Heart right ventricle (tissue), 16 donors: ENCODE results near the gene PSTPIP1. TPM values are rescaled to one million over a fixed set of nuclear protein-coding genes. Genes with fewer than 3 reads are reported as not detected.

Experiments used
- ATAC-seq, 8 donors: fragments of 200-7000 bp; cut with Tn5 transposase; one replicate each; pipeline ENCODE4 v1.9.1; 2020; ENCODE audit warnings: mild to moderate bottlenecking in 8 of 8, moderate library complexity in 8 of 8, moderate number of reproducible peaks in 1 of 8
- DNase-seq, 2 donors: peaks; one replicate each; pipeline ENCODE4 v3.0.0-alpha.2; 2020
- H3K27ac ChIP-seq, 10 donors: fragments of 200-600 bp; sonication (generic) in 2 of 10; one replicate each; pipeline versions ENCODE4 v1.5.0 to v1.8.0; 2020 to 2022; ENCODE audit warnings: mild to moderate bottlenecking in 3 of 10
- H3K27me3 ChIP-seq, 7 donors: fragments of 200-600 bp; one replicate each; pipeline ENCODE4 v1.8.0; 2021 to 2022; ENCODE audit warnings: mild to moderate bottlenecking in 2 of 7
- H3K36me3 ChIP-seq, 9 donors: fragments of 200-600 bp; sonication (generic) in 1 of 9; one replicate each; pipeline versions ENCODE4 v1.5.0 to v1.8.0; 2020 to 2022; ENCODE audit warnings: mild to moderate bottlenecking in 2 of 9
- H3K4me1 ChIP-seq, 9 donors: fragments of 200-600 bp; sonication (generic) in 1 of 9; one replicate each; pipeline versions ENCODE4 v1.5.0 to v1.8.0; 2020 to 2022; ENCODE audit warnings: mild to moderate bottlenecking in 4 of 9
- H3K4me3 ChIP-seq, 10 donors: fragments of 200-600 bp; sonication (generic) in 2 of 10; one replicate each; pipeline versions ENCODE4 v1.5.0 to v1.8.0; 2020 to 2022; ENCODE audit warnings: mild to moderate bottlenecking in 7 of 10, moderate library complexity in 2 of 10
- H3K9me3 ChIP-seq, 11 donors: fragments of 200-600 bp in 10 of 11; sonication (generic) in 2 of 11; one replicate each; pipeline versions ENCODE4 v1.5.0 to v1.8.0; 2013 to 2022; ENCODE audit warnings: mild to moderate bottlenecking in 2 of 11, control low read depth in 1 of 11, moderate library complexity in 1 of 11
- WGBS, 2 donors: extraction: QIAGEN DNeasy Blood & Tissue Kit; methylation state at CpG; one replicate each; pipeline ENCODE4 v1.1.7; 2013; ENCODE audit warnings: inconsistent platforms in 1 of 2; 5-methylcytosine and 5-hydroxymethylcytosine counted together
- intact Hi-C, 10 donors: fragments of 100-400 bp; cut with DNase I; formaldehyde crosslinking; loops; one replicate each; pipeline versions ENCODE4 v1.11.1 to v1.14.2; 2022
- polyA plus RNA-seq, 2 donors: library from polyadenylated mRNA; stranded (reverse); fragments of 200-250 nt; gene quantifications; one replicate each; pipeline ENCODE4 v1.2.3, GENCODE V29; 2013
- total RNA-seq, 10 donors: library from RNA; stranded (reverse); fragmentation: NEBNext Ultra II Directional in 3 of 10; extraction: Animal tissue kit (Norgen Biotek cat#: 25700) in 3 of 10; gene quantifications; one replicate each; pipeline versions ENCODE4 v1.2.1 to v1.2.4, GENCODE V29; 2021 to 2023
- TF ChIP-seq, protein P1 (sequence below), 9 donors: fragments of 200-600 bp; sonication (generic) in 2 of 9; IDR thresholded peaks; one replicate each; pipeline versions ENCODE4 v1.5.0 to v1.8.0; 2021 to 2022; ENCODE audit warnings: antibody characterized with exemption in 9 of 9, mild to moderate bottlenecking in 5 of 9, moderate library complexity in 1 of 9
- donor health status: Arrhythmogenic right ventricular cardiomyopathy.
- donor health status: ischemic (EF 13 %, LVEDD 7.1; RV severe dilation, severe dysfunction).
- donor health status: healthy with polysubstance abuse.
- donor health status: DM: no; HTN: yes; CAD: no.
- donor health status: DM: no; HTN: no; CAD: no.
- donor health status: ischemic (EF 25% LVEDD 6.9; RV normal size, moderate dysfunction).
- donor health status: ischemic (EF 25% LVEDD 5.7; RV mildly dilated, moderate dysfunction).
- donor health status: healthy.
- donor health status: DM: yes; HTN: yes; CAD: no.
- donor health status: Ischemic cardiomyopathy.
- donor health status: ischemic (EF 35%, LVEDD 5.7; RV mildly dilated, moderate dysfunction).
- donor health status: nonischemic (EF 11% LVEDD 7.7; RV severe dilation, severe dysfunction).
- donor health status: DM: yes; HTN: yes; CAD: no.
- donor health status: PGD.
- donor health status: ischemic (EF 29% LVEDD 5.4; RV normal size, mild dysfunction).
- donor health status: nonischemic (EF 23%, LVEDD 6.1; RV moderate dilation, normal function).

PSTPIP1 gene
- total and polyA plus RNA-seq, 12 donors, result 1.3 to 10.4 (median 2.9) TPM; not detected in 1

DNA sequence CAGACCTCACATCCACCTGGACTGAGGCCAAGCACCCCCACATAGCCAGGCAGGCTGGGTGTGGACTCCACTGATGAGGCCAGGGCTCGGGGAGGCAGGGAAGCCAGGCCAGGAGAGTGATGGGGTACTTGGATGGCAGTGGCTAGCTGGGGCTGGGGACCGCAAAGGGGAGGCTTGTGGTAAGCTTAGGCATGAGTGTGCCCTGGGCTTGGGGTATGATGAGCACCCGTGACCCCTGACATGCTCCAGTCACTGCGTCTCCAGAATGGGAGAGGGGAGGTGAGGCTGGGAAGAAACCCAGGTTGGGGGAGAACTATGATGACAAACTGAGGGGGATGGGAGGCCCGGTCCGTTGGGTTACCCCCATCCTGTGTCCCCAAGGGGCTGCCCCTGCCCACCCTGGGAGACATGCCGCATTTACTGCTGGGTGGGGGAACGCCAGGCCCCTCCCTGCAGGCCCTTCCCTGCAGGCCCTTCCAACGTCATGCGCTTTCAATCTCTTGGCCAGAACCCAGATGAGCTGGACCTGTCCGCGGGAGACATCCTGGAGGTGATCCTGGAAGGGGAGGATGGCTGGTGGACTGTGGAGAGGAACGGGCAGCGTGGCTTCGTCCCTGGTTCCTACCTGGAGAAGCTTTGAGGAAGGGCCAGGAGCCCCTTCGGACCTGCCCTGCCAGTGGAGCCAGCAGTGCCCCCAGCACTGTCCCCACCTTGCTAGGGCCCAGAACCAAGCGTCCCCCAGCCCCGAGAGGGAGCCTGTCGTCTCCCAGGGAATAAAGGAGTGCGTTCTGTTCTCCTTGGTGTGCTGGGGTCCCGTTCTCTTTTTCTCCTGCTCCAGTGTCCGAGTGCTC is 41.8 kb downstream of the PSTPIP1 start:
- H3K36me3 ChIP-seq, result peaks cover 0 to 58% (median 0%) of the 10 kb centered on the region in 9 donors
- H3K27ac ChIP-seq, result no peak overlapping the region
- H3K27me3 ChIP-seq, result peaks cover 0 to 5% (median 0%) of the 10 kb centered on the region in 7 donors
- intact Hi-C loops, result loop anchor here in 1 of 10 donors (10.0 kb wide), 1 partner anchor 508 kb away; no protein-coding TSS in a partner anchor
- H3K4me1 ChIP-seq, result peaks cover 0 to 26% (median 0%) of the 10 kb centered on the region in 9 donors
- TF ChIP-seq, protein P1, sequence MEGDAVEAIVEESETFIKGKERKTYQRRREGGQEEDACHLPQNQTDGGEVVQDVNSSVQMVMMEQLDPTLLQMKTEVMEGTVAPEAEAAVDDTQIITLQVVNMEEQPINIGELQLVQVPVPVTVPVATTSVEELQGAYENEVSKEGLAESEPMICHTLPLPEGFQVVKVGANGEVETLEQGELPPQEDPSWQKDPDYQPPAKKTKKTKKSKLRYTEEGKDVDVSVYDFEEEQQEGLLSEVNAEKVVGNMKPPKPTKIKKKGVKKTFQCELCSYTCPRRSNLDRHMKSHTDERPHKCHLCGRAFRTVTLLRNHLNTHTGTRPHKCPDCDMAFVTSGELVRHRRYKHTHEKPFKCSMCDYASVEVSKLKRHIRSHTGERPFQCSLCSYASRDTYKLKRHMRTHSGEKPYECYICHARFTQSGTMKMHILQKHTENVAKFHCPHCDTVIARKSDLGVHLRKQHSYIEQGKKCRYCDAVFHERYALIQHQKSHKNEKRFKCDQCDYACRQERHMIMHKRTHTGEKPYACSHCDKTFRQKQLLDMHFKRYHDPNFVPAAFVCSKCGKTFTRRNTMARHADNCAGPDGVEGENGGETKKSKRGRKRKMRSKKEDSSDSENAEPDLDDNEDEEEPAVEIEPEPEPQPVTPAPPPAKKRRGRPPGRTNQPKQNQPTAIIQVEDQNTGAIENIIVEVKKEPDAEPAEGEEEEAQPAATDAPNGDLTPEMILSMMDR (IDR thresholded peaks at IDR 0.05), result no peak
- peak in 1 of 2 donors; percentile 4 for DNase-seq
- peaks cover 0 to 37% (median 0%) of the 10 kb centered on the region in 11 donors for H3K9me3 ChIP-seq
- peak in 1 of 8 donors; percentile 3 for ATAC-seq
- 86 to 88% methylated on average over 22 of the region's 22 CpGs for WGBS, 2 donors
- no peak overlapping the region for H3K4me3 ChIP-seq

DNA sequence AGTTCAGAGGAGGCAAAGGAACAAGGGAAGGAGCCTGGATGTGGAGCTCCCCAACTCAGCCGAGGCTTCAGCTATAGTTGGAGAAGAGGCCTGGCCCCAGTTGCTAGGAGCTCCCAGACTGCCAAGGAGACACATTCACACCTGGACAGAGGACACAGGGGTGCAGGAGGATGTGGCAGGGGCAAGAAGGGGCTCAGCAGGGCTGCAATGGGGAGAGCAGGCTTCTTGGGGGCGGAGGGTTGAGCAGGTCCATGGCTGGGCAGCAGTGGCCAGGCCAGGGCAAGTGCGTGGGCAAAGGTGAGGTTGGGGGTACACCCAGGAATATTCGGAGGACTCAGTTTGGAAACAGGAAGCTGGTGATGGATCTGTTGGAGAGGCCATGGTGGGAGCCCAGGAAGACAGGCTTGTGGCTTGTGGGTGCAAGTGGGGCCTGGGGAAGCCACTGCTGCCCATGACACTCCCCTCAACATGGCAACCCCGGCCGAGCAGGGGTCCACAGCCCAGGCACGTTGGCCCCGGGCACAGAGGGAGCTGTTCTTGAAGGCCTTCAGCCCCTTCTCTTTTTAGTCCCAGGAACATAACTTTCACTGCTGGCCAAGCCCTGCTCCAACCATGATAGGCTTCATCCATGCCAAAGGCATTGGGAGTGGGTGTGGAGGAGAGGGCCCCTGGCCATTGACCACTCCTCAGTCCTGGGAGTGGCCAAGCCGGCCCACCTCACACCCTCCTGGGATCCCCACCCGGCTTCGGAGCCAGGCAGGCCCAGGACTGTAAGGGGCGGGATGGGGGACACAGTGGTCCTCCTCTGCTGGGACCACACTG is 42.7 kb downstream of the PSTPIP1 start:
- TF ChIP-seq, protein P1 (IDR thresholded peaks at IDR 0.05), result no peak
- Histone ChIP-seq H3K27me3 (no peaks in the 10 kb centered on the region), H3K4me3 (no peak overlapping the region), H3K36me3 (peaks cover 0 to 56% (median 0%) of the 10 kb centered on the region in 9 donors), H3K4me1 (peaks cover 0 to 26% (median 0%) of the 10 kb centered on the region in 9 donors), H3K9me3 (peaks cover 0 to 45% (median 0%) of the 10 kb centered on the region in 11 donors), H3K27ac (no peak overlapping the region)
- intact Hi-C loops, result loop anchor here in 1 of 10 donors (10.0 kb wide), 1 partner anchor 507 kb away; no protein-coding TSS in a partner anchor
- 93 to 94% methylated on average over 12 of the region's 12 CpGs for WGBS, 2 donors
- DNase-seq (no peak), ATAC-seq (no peak)

DNA sequence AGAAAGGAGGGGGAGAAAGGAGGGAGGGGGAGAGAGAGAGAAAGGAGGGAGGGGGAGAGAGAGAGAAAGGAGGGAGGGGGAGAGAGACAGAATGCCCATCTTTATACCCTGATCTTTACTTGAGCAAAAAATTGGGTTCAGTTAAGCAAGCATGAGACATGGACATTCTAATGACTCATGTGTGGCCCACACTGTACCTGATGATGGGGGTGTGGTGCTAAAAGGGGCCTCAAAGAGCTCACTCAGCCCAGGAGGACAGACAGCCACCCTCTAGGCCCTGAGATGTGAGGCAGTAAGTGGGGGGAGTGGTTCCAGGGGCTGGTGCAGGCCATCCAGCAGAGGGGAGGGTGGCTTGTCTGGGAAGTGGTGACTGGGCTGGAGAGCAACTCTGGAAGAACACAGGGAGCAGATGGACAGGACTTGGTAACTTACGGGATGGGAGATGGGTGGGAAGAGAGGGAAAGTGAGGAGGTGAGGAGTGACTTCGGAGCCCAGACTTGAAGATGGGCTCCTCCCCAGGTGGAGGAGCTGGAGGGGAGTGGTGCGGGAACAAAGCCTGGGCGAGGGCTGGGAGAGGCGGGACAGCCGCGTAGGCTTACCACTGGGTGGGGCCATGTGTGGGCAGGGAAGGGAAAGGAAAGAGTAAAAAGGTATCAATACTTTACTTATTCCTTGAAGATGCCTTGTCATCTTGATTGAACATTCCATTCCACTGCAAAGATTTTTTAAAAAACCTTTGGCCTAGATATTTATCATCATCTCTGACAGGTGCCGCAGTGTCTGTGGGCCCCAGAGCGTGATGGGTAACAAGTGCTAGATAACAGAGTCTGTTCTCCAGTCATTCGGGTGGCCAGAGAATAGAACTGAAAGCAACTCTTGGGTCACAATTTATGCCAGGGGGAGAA is 43.6 kb downstream of the PSTPIP1 start:
- intact Hi-C loops, result loop anchor here in 1 of 10 donors (10.0 kb wide), 1 partner anchor 506 kb away; no protein-coding TSS in a partner anchor
- H3K27me3 ChIP-seq, result no peaks in the 10 kb centered on the region
- no peak overlapping the region for H3K27ac ChIP-seq
- H3K36me3 ChIP-seq, result peaks cover 0 to 56% (median 0%) of the 10 kb centered on the region in 9 donors
- peaks cover 0 to 27% (median 2%) of the 10 kb centered on the region in 9 donors for H3K4me1 ChIP-seq
- peaks cover 0 to 48% (median 0%) of the 10 kb centered on the region in 11 donors for H3K9me3 ChIP-seq
- ATAC-seq (peak in 2 of 8 donors; percentile 7 to 13), DNase-seq (no peak)
- TF ChIP-seq, protein P1 (IDR thresholded peaks at IDR 0.05), result no peak
- no peak overlapping the region for H3K4me3 ChIP-seq
- WGBS, 2 donors, result 67% methylated on average over 6 of the region's 10 CpGs; no CpG with 5 or more reads in 1 of the 2 donors
